PC-3 (cell line): ENCODE data around the gene WIPF3.

Source experiments
- CTCF ChIP-seq: fragments of 300-600 bp; sonication (generic); conservative IDR thresholded peaks from 2 replicates; pipeline ENCODE4 v1.5.1; 2017; ENCODE audit warnings: antibody characterized with exemption, low read depth, mild to moderate bottlenecking, low read length
- EZH2 ChIP-seq: fragments of 300-600 bp; sonication (generic); IDR thresholded peaks from one replicate; pipeline ENCODE4 v1.6.1; 2017; ENCODE audit warnings: antibody characterized with exemption, mild to moderate bottlenecking, low read length; ENCODE audit not compliant: unreplicated experiment

- no peak for TF ChIP-seq CTCF
- TF ChIP-seq EZH2, result no peak
Observed at GRCh38 chr7:29882481-29882880, 76.2 kb downstream of the WIPF3 start.
